Fibroblast of gingiva (primary cell): ENCODE data around the gene LCP2.

ENCODE experiments used
- DNase-seq: peaks from one replicate; pipeline ENCODE4 v3.0.0-alpha.2; 2011; ENCODE audit warnings: low read depth

Gene LCP2

GRCh38 chr5:170297589-170298462 lies at the start of gene LCP2:
TSS of gene LCP2 (minus strand) at chr5:170297777. CDS start at chr5:170297611, 166 bp downstream.
- no peak for DNase-seq

GRCh38 chr5:170347022-170347567 lies 49.5 kb upstream of the LCP2 start:
- no peak for DNase-seq

GRCh38 chr5:170345971-170346370 lies 48.4 kb upstream of the LCP2 start:
- DNase-seq: no peak

- no peak for DNase-seq
Observed at GRCh38 chr5:170343177-170343576, 45.6 kb upstream of the LCP2 start.

- peak; percentile 35 for DNase-seq
Observed at GRCh38 chr5:170342153-170342725, 44.7 kb upstream of the LCP2 start.

DNA sequence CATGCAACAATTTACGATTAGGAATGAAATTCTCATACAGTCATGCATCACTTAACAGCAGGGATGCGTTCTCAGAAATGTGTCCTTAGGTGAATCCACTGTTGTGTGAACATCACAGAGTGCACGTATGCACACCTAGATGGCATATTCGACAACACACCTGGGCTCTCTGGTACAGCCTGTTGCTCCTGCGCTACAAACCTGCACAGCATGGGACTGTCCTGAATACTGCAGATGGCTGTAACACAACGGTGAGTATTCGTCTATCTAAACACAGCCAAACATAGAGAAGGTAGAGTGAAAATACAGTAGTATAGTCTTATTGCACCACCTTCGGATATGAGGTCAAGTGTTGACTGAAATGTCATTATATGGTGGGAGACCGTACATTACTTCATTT lies 44.0 kb upstream of the LCP2 start:
- no peak for DNase-seq

GRCh38 chr5:170339780-170340167 lies 42.2 kb upstream of the LCP2 start:
- DNase-seq: no peak

DNA sequence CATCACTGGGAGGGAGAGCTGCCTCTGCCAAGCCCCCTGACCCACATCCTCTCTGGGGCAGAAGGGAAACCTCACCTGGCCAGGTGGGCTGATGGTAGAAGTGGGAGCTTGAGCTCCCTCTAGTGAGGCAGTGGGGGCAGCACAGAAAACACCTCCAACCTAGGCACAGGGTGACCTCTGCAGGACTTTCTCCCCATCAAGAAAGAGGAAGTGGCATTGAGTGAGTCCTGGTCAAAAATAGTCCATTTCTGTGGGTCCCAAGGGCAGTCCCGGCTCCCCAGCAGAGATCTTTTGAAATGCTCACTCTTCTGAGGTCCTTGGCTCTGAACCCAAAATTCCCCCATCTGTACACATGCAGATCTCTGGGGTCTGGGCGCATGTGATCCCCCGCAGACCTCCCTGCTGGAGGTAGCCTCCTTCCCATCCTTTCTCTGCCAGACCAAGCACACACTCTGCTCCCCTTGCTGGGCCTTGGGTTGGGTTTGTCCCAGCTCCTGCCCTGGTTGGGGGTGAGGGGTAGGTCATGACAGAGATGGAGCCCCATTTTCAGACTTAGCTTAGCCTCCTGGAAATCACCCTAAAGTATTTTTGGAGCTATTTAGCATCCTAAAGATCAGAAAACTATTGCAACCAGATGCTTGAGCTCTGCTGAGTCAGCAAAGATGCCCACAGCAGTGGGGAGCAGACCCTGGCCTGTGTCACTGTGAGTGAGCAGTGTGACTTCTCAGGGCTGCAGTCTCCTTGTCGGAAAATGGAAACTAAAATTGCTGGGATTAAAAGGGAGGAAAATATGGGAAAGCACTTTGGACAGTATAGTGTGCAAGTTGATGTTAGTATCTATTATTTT lies 41.6 kb upstream of the LCP2 start:
- DNase-seq: no peak

DNA sequence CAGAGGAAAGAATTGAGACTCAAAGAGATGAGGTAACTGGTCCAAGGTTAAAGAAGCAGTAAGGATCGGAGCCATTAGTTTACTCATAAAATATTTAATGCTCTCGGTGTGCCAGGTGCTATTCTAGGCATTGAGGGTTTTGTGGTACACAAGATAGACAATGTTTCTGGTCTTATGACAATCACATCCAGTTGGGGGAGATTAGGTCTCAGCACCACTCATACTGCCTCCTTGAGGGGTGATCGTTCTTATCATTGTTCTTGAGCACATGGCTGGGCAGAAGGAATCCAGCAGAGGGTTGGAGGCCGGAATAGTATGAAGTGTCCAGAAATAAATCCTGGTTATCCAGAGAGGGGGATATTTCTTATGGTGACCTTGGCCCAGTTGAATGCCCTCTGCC lies 40.7 kb upstream of the LCP2 start:
- no peak for DNase-seq

GRCh38 chr5:170337045-170337733 lies 39.6 kb upstream of the LCP2 start:
- no peak for DNase-seq

DNA sequence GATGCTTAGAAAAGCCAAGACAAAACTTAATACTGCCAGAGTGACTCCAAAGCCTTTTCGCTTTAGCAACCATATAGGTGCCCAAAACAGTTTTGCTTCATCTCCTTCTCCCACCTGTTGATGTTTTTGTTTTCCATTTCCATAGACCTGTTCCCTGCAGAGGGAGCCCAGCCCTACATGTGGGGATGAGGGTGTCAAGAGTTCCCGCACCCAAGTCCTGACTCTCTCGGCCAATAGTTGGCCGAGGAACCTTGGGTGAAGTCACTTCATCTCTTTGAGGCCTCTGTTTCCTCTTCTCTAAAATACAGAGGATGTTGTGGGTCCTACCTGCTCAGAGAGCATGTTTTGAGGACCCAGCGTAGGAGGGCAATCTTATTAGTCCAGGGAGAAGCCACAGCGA lies 38.5 kb upstream of the LCP2 start:
- DNase-seq: no peak

- DNase-seq: no peak
Observed at GRCh38 chr5:170334626-170335025, 37.0 kb upstream of the LCP2 start.

DNA sequence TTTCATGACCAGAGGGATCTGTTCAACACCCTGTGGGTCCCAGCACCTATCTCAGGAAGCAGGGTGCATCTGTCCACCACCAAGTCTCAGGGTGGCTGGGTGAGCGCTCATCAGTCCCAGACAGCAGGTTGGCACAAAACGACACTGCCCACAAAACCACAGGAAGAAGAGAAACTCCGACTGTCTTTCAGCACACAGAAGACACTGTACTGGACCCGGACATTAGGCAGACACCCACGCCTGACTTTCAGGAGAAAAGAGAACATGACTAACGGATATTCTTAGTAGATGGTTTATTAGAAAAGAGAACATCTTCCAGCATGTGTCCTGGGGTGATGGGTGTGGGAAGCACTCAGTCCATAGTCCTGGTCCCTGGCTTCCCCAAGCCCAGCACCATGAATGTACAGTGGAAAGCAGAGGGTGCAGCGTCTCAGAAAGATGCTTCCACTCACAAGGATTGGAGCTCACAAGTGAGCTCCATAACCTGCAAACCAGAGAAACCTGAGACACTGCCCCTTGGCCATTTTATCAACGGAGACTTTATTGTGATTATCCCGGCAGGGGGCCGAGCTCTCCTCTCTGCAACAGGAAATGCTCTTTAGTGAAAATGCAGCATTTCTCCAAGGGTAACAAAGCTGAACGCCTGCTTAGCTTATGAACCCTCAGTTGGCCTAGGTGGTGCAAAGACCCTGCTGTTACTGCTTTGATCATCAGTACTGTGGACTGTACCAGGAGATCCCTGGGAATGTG lies 35.8 kb upstream of the LCP2 start:
- DNase-seq: no peak

DNA sequence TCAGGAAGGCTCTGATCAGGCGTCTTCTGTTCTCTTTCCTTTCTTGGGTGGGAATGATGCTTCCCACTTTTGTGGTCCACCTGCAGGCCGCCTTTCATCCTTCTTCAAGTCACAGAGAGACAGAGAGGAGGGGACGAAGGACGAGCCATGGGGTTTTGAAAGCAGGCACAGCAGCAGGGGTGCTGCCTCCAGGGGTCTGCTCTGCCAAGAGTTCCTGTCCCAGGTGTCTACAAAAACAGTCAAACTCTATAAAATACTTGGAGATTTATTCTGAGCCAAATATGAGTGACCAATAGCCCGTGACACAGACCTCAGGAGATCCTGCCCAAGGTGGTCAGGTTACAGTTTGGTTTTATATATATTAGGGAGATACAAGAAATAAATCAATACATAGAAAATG lies 34.5 kb upstream of the LCP2 start:
- DNase-seq: no peak

GRCh38 chr5:170330568-170331054 lies 33.0 kb upstream of the LCP2 start:
- DNase-seq: no peak

- no peak for DNase-seq
Observed at GRCh38 chr5:170329524-170329923, 31.9 kb upstream of the LCP2 start.

- no peak for DNase-seq
Observed at GRCh38 chr5:170327829-170328228, 30.3 kb upstream of the LCP2 start.

- DNase-seq: no peak
Observed at GRCh38 chr5:170327168-170327567, 29.6 kb upstream of the LCP2 start.

GRCh38 chr5:170319301-170319700 lies 21.7 kb upstream of the LCP2 start:
- no peak for DNase-seq

GRCh38 chr5:170317499-170317898 lies 19.9 kb upstream of the LCP2 start:
- DNase-seq: no peak

DNA sequence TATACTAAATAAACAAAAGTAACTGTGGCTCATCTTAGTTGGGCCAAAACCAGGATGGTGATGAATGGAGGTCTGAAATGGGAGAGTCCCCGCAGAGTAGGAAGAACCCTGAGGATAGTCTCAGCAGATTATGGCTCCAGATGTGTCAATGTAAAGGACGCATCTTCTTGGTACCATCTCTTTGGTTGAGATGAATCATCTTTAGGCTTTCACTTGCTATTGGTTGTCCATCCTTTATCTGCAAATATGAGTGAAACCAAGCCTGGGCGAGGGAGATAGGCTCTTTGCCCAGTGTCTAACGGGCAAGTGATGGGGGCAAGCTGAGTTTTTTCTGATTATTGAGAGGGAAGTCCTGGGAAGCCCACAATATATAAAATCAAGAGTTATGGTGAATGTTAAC lies 19.4 kb upstream of the LCP2 start:
- no peak for DNase-seq
